ENCODE data around the gene MYADML2. TPM values are rescaled to one million over a fixed set of nuclear protein-coding genes. Genes with fewer than 3 reads are reported as not detected.

Gene MYADML2
- total RNA-seq, 1 experiment from 2014 or later = 0.46 TPM

- TF ChIP-seq HMGXB4 (CRISPR knock-in tag; IDR thresholded peaks at IDR 0.05) (no peak), CREB1 (CRISPR knock-in tag; IDR thresholded peaks at IDR 0.05) (no peak), NR1H2 (CRISPR knock-in tag; IDR thresholded peaks at IDR 0.05) (no peak), EMX1 (CRISPR knock-in tag; IDR thresholded peaks at IDR 0.05) (no peak)
Measured at GRCh38 chr17:81950501-81950900, 3.5 kb upstream of the MYADML2 start (continued).

- no peak for TF ChIP-seq PRRX2 (CRISPR knock-in tag; IDR thresholded peaks at IDR 0.05)
- TF ChIP-seq NR2C2 (CRISPR knock-in tag; IDR thresholded peaks at IDR 0.05) = no peak
- TF ChIP-seq MLX (CRISPR knock-in tag; IDR thresholded peaks at IDR 0.05) = no peak
- TF ChIP-seq SMAD3 (CRISPR knock-in tag; IDR thresholded peaks at IDR 0.05; ENCODE audit: borderline replicate concordance) = no peak
- no peak for TF ChIP-seq ZBTB21 (CRISPR knock-in tag; IDR thresholded peaks at IDR 0.05; ENCODE audit: borderline replicate concordance)
- TF ChIP-seq USF1 (CRISPR knock-in tag; IDR thresholded peaks at IDR 0.05) = no peak
- no peak for TF ChIP-seq ATF6 (CRISPR knock-in tag; IDR thresholded peaks at IDR 0.05)
- no peak for TF ChIP-seq ZNF317 (CRISPR knock-in tag; IDR thresholded peaks at IDR 0.05; ENCODE audit: borderline replicate concordance, low read depth)
- no peak for TF ChIP-seq NR3C1 (CRISPR knock-in tag; conservative IDR thresholded peaks at IDR 0.05; ENCODE audit: low read depth)
- TF ChIP-seq JAZF1 (CRISPR knock-in tag; IDR thresholded peaks at IDR 0.05) = no peak
- no peak for TF ChIP-seq CBFB (CRISPR knock-in tag; IDR thresholded peaks at IDR 0.05; ENCODE audit: low read depth)
- no peak for TF ChIP-seq AFF4 (CRISPR knock-in tag; IDR thresholded peaks at IDR 0.05; ENCODE audit: borderline replicate concordance)
- TF ChIP-seq HMGXB4 (CRISPR knock-in tag; IDR thresholded peaks at IDR 0.05) = no peak
- TF ChIP-seq TEAD1 (CRISPR knock-in tag; IDR thresholded peaks at IDR 0.05) = no peak
- no peak for ATAC-seq
Measured at GRCh38 chr17:81948635-81949378, 1.8 kb upstream of the MYADML2 start.

More at GRCh38 chr17:81948635-81949378, 1.8 kb upstream of the MYADML2 start:
- CTCF ChIA-PET = no interaction called here
- no peak for DNase-seq (ENCODE audit: low spot score)
- no peaks in the 10 kb centered on the region for H3K9me3 Mint-ChIP-seq
- peaks cover 4% of the 10 kb centered on the region; the same call in 1 of the 2 replicates for H3K27me3 Mint-ChIP-seq (ENCODE audit: low read depth)
- no peaks in the 10 kb centered on the region for H3K4me1 Mint-ChIP-seq
- POLR2A ChIA-PET = no interaction called here
- H3K27ac Mint-ChIP-seq = no peak overlapping the region
- no peaks in the 10 kb centered on the region for H3K36me3 Mint-ChIP-seq
- no peak overlapping the region for H3K4me3 Mint-ChIP-seq
